DND-41 (cell line): ENCODE data around the gene TNRC6B.
A peak's percentile ranks its signal among the peaks of the same experiment; 100 is the strongest.

Experiments
- ATAC-seq: fragments of 200-7000 bp; cut with Tn5 transposase; 3 replicates; pipeline ENCODE4 v1.9.1; 2021; ENCODE audit warnings: low read depth; ENCODE audit not compliant: insufficient read depth
- DNase-seq: peaks from one replicate; pipeline ENCODE4 v3.0.0-alpha.2; 2020
- H2AFZ ChIP-seq: 2 replicates; pipeline ENCODE4 v1.6.0; 2012; ENCODE audit warnings: low read depth, low read length
- H3K27ac ChIP-seq: 2 replicates; pipeline ENCODE4 v1.5.1; 2012; ENCODE audit warnings: low read length, inconsistent platforms
- H3K27me3 ChIP-seq: fragments of 200-600 bp; sonication (generic); 2 replicates; pipeline ENCODE4 v1.6.0; 2012; ENCODE audit warnings: low read length, mild to moderate bottlenecking, inconsistent platforms; ENCODE audit not compliant: insufficient read depth, poor library complexity
- H3K36me3 ChIP-seq: 2 replicates; pipeline ENCODE4 v1.5.1; 2012; ENCODE audit warnings: low read length, inconsistent platforms; ENCODE audit not compliant: insufficient read depth
- H3K4me1 ChIP-seq: 2 replicates; pipeline ENCODE4 v1.5.1; 2012; ENCODE audit warnings: mild to moderate bottlenecking, low read length; ENCODE audit not compliant: insufficient read depth
- H3K4me2 ChIP-seq: 2 replicates; pipeline ENCODE4 v1.6.0; 2012; ENCODE audit warnings: mild to moderate bottlenecking, moderate library complexity, low read length, inconsistent platforms; ENCODE audit not compliant: insufficient read depth
- H3K4me3 ChIP-seq, 2 experiments: fragments of 200-600 bp in 1 of 2; shearing (Covaris generic) in 1 of 2; 2 replicates each; pipeline ENCODE4 v1.5.1; 2012 to 2016; ENCODE audit warnings: inconsistent platforms in 2 of 2, low read length in 2 of 2, mild to moderate bottlenecking in 2 of 2, low read depth in 1 of 2, moderate library complexity in 1 of 2
- H3K79me2 ChIP-seq: 2 replicates; pipeline ENCODE4 v1.6.0; 2012; ENCODE audit warnings: low read length, inconsistent platforms; ENCODE audit not compliant: insufficient read depth
- H3K9ac ChIP-seq: 2 replicates; pipeline ENCODE4 v1.6.0; 2012; ENCODE audit warnings: low read depth, mild to moderate bottlenecking, inconsistent platforms, low read length, moderate library complexity
- H3K9me3 ChIP-seq: 2 replicates; pipeline ENCODE4 v1.5.1; 2012; ENCODE audit warnings: low read length, moderate library complexity, mild to moderate bottlenecking, inconsistent platforms; ENCODE audit not compliant: insufficient read depth, severe bottlenecking
- H4K20me1 ChIP-seq: 2 replicates; pipeline ENCODE4 v1.6.0; 2012; ENCODE audit warnings: low read length; ENCODE audit not compliant: insufficient read depth
- CTCF ChIP-seq: IDR thresholded peaks from 2 replicates; pipeline ENCODE4 v1.5.1; 2012; ENCODE audit warnings: borderline replicate concordance, low read length, moderate library complexity, mild to moderate bottlenecking; ENCODE audit not compliant: poor library complexity, severe bottlenecking; ENCODE audit errors: extremely low read depth
- EZH2 ChIP-seq: IDR thresholded peaks from 3 replicates; pipeline ENCODE4 v1.6.1; 2012; ENCODE audit warnings: borderline replicate concordance, low read depth, mild to moderate bottlenecking, moderate library complexity, low read length, inconsistent platforms; ENCODE audit not compliant: severe bottlenecking

TNRC6B gene

GRCh38 chr22:40177738-40178416 lies at the start of gene TNRC6B:
TNRC6B (plus strand) TSS chr22:40177925; CDS start chr22:40178136, 211 bp downstream.
- Histone ChIP-seq H2AFZ (peak within 1 kb of the TSS; percentile 53), H3K27me3 (no peaks in the 10 kb centered on the region), H3K36me3 (no peaks in the 10 kb centered on the region), H4K20me1 (peaks cover 20% of the 10 kb centered on the region), H3K79me2 (peaks cover 82% of the 10 kb centered on the region), H3K4me2 (peak within 1 kb of the TSS; percentile 82), H3K4me3 (peak within 1 kb of the TSS; percentile 48 to 56), H3K9me3 (no peaks in the 10 kb centered on the region), H3K4me1 (peaks cover 50% of the 10 kb centered on the region), H3K27ac (peak within 1 kb of the TSS; percentile 81), H3K9ac (peak within 1 kb of the TSS; percentile 68)
- ATAC-seq (peak; percentile 86), DNase-seq (peak; percentile 88)
- TF ChIP-seq CTCF (no peak), EZH2 (no peak)

- H3K4me3 ChIP-seq, result no peak overlapping the region
- H3K27me3 ChIP-seq, result no peaks in the 10 kb centered on the region
- 0 out of 2 replicates have a peak, but pooled peaks cover 2% of the 10 kb centered on the region for H3K79me2 ChIP-seq
- ATAC-seq, result peak; percentile 92
- peak; percentile 75 for DNase-seq
- no peak overlapping the region; the same call in 1 of the 2 replicates for H3K9ac ChIP-seq
- peaks cover 4% of the 10 kb centered on the region; the same call in 1 of the 2 replicates for H4K20me1 ChIP-seq
- H3K4me1 ChIP-seq, result peaks cover 25% of the 10 kb centered on the region
- TF ChIP-seq EZH2 (no peak), CTCF (no peak)
- peaks cover 31% of the 10 kb centered on the region for H3K36me3 ChIP-seq
- H3K9me3 ChIP-seq, result no peaks in the 10 kb centered on the region
- H3K4me2 ChIP-seq, result peak overlapping the region; percentile 38
- no peak overlapping the region for H2AFZ ChIP-seq
- H3K27ac ChIP-seq, result peak overlapping the region; percentile 80
Measured at GRCh38 chr22:40128989-40129388, 48.7 kb upstream of the TNRC6B start.

GRCh38 chr22:40137132-40137531 lies 40.6 kb upstream of the TNRC6B start:
- Histone ChIP-seq H3K4me3 (no peak overlapping the region), H3K36me3 (peaks cover 27% of the 10 kb centered on the region; the same call in 1 of the 2 replicates), H3K9ac (no peak overlapping the region), H3K4me1 (no peaks in the 10 kb centered on the region), H3K9me3 (no peaks in the 10 kb centered on the region), H3K27ac (no peak overlapping the region), H4K20me1 (0 out of 2 replicates have a peak, but pooled peaks cover 2% of the 10 kb centered on the region), H3K27me3 (no peaks in the 10 kb centered on the region), H3K79me2 (no peaks in the 10 kb centered on the region), H3K4me2 (no peak overlapping the region), H2AFZ (no peak overlapping the region)
- TF ChIP-seq CTCF (no peak), EZH2 (no peak)
- no peak for DNase-seq
- ATAC-seq, result no peak
